RWPE2 (cell line): Measurements from ENCODE around the gene MICOS13.

Experiments
- ATAC-seq: fragments of 200-7000 bp; cut with Tn5 transposase; 3 replicates; pipeline ENCODE4 v1.9.1; 2021; ENCODE audit warnings: low read depth
- DNase-seq: peaks from one replicate; pipeline ENCODE4 v3.0.0-alpha.2; 2020; ENCODE audit warnings: low spot score
- H3K27ac ChIP-seq: fragments of 450-650 bp; 2 replicates; pipeline ENCODE4 v1.5.1; 2017; ENCODE audit warnings: mild to moderate bottlenecking; ENCODE audit not compliant: poor library complexity, severe bottlenecking
- H3K27me3 ChIP-seq: fragments of 250-450 bp; sonication (Bioruptor Pico); 2 replicates; pipeline ENCODE4 v1.5.1; 2021; ENCODE audit warnings: mild to moderate bottlenecking, moderate library complexity; ENCODE audit not compliant: insufficient read depth, poor library complexity, severe bottlenecking
- H3K36me3 ChIP-seq: fragments of 250-450 bp; sonication (Bioruptor Pico); 2 replicates; pipeline ENCODE4 v1.5.1; 2020; ENCODE audit warnings: low read depth, mild to moderate bottlenecking, moderate library complexity
- H3K4me1 ChIP-seq: fragments of 250-450 bp; sonication (Bioruptor Pico); 2 replicates; pipeline ENCODE4 v1.5.1; 2021; ENCODE audit warnings: mild to moderate bottlenecking, moderate library complexity; ENCODE audit not compliant: insufficient read depth, poor library complexity, severe bottlenecking
- H3K4me3 ChIP-seq: fragments of 250-450 bp; sonication (Bioruptor Pico); 2 replicates; pipeline ENCODE4 v1.5.1; 2021; ENCODE audit warnings: mild to moderate bottlenecking, moderate library complexity; ENCODE audit not compliant: severe bottlenecking
- H3K9me3 ChIP-seq: fragments of 250-450 bp; sonication (Bioruptor Pico); 2 replicates; pipeline ENCODE4 v1.5.1; 2021; ENCODE audit warnings: mild to moderate bottlenecking, moderate library complexity; ENCODE audit not compliant: severe bottlenecking
- TF ChIP-seq, protein P1 (sequence below): fragments of 450-650 bp; IDR thresholded peaks from one replicate; pipeline ENCODE4 v1.5.1; 2017; ENCODE audit warnings: mild to moderate bottlenecking, moderate library complexity; ENCODE audit not compliant: poor library complexity, severe bottlenecking

MICOS13 gene

DNA sequence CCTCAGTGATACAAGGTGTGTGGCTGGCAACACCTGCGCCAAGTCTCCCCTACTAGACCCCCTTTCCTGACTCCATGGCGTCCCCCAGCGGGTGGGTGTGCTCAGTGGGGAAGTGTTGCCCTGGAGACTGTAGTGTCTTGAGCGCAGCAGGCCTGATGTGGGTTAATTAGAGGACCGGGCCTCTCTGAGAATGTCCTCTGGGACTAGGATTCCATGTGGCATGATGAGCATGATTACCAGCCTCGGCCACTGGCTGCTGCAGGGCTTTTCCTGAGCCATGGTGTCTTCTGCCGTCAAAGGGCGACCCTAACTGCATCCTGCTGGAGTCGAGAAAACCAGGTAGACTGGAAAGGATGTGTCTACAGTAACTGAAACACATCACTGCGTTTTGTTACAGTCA is 28.1 kb downstream of the MICOS13 start:
- DNase-seq, result no peak
- H3K27me3 ChIP-seq, result no peaks in the 10 kb centered on the region
- no peak overlapping the region for H3K27ac ChIP-seq
- no peaks in the 10 kb centered on the region for H3K9me3 ChIP-seq
- TF ChIP-seq, protein P1, sequence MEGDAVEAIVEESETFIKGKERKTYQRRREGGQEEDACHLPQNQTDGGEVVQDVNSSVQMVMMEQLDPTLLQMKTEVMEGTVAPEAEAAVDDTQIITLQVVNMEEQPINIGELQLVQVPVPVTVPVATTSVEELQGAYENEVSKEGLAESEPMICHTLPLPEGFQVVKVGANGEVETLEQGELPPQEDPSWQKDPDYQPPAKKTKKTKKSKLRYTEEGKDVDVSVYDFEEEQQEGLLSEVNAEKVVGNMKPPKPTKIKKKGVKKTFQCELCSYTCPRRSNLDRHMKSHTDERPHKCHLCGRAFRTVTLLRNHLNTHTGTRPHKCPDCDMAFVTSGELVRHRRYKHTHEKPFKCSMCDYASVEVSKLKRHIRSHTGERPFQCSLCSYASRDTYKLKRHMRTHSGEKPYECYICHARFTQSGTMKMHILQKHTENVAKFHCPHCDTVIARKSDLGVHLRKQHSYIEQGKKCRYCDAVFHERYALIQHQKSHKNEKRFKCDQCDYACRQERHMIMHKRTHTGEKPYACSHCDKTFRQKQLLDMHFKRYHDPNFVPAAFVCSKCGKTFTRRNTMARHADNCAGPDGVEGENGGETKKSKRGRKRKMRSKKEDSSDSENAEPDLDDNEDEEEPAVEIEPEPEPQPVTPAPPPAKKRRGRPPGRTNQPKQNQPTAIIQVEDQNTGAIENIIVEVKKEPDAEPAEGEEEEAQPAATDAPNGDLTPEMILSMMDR, result no peak
- no peak overlapping the region for H3K4me3 ChIP-seq
- no peaks in the 10 kb centered on the region for H3K4me1 ChIP-seq
- H3K36me3 ChIP-seq, result peaks cover 87% of the 10 kb centered on the region
- no peak for ATAC-seq

DNA sequence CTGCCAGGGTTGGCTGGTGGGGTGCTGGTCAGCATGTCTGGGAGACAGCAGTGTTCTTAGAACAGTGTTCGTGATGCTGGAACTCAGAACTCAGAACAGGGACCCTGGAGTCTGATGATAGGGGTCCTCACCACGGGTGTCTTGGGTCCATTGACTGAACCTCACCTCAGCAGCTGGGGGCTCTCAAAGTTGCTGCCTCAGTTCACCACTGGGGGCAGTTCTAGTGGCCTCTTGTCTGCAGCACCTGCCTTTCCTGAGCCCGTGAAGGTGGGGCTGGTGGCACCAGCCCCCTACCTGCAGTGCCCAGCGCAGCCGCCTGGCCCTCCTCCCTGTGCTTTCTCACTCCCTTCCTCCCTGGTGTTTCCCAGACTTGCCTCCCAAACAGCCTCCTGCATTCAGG is 29.0 kb downstream of the MICOS13 start:
- Histone ChIP-seq H3K4me3 (no peak overlapping the region), H3K27ac (no peak overlapping the region), H3K36me3 (peaks cover 89% of the 10 kb centered on the region), H3K27me3 (no peaks in the 10 kb centered on the region), H3K9me3 (no peaks in the 10 kb centered on the region), H3K4me1 (no peaks in the 10 kb centered on the region)
- TF ChIP-seq, protein P1, result no peak
- no peak for ATAC-seq
- no peak for DNase-seq

DNA sequence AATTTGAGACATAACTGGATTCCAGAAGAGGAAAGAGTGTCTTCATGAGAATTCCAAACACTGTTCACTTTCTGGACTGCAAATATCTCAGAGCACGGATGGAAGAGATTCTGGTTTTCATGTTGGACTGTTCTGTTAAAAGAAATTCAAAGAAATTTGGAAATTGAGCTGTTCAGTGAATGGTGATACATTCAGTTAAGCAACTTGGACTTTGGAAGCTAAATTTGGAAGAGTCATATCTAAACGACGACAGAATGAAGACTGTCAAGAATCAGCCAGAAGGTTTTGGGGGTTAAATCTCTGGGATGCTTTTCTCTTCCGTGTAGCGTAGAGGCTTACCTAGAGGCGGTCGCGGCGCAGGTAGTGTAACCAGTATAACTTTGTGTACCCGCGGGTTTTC is 31.9 kb downstream of the MICOS13 start:
- H3K27ac ChIP-seq, result no peak overlapping the region
- H3K4me1 ChIP-seq, result no peaks in the 10 kb centered on the region
- TF ChIP-seq, protein P1, result no peak
- no peak for DNase-seq
- H3K9me3 ChIP-seq, result no peaks in the 10 kb centered on the region
- no peaks in the 10 kb centered on the region for H3K27me3 ChIP-seq
- peaks cover 90% of the 10 kb centered on the region for H3K36me3 ChIP-seq
- no peak overlapping the region for H3K4me3 ChIP-seq
- no peak for ATAC-seq

DNA sequence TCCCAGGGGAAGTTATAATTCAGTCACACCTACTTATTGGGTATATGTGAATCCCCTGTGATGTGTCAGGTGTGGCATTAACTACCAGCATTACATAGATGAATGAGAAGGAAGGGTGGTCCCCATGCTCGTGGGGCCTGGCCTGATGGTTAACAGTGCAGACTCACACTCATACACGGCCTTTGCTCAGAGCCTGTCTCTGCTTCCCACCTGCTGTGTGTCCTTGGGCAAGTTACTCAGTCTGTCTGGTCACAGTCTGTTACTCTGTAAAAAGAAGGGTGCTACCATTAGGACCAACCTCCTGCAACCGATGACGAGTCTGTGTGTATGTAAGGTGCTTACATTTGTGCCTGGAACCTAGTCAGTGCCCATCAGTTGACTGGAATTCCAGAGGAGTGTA is 33.6 kb downstream of the MICOS13 start:
- DNase-seq (no peak), ATAC-seq (no peak)
- no peak overlapping the region for H3K27ac ChIP-seq
- peaks cover 87% of the 10 kb centered on the region for H3K36me3 ChIP-seq
- no peak overlapping the region for H3K4me3 ChIP-seq
- no peaks in the 10 kb centered on the region for H3K27me3 ChIP-seq
- TF ChIP-seq, protein P1, result no peak
- H3K9me3 ChIP-seq, result no peaks in the 10 kb centered on the region
- H3K4me1 ChIP-seq, result no peaks in the 10 kb centered on the region

DNA sequence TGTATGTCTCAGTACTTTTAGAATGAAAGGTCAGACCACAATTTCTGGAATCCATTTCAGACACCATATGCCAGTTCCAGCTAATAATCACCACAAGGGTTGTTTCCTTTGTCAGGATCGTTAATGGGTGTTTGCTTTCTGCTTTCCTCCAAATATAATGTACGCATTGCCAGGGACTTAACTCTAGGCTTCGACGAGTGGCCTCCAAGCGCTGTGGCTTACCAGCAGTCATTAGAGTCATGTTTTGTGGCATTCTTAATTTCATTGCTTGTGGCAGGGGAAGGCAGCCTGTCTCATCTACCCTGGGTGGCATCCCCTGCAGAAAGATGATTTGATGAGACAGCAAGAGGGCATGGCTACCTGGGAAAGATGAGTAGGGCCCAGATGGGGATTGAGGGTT is 34.9 kb downstream of the MICOS13 start:
- Histone ChIP-seq H3K36me3 (peaks cover 80% of the 10 kb centered on the region), H3K27me3 (no peaks in the 10 kb centered on the region), H3K27ac (no peak overlapping the region), H3K4me1 (no peaks in the 10 kb centered on the region), H3K9me3 (no peaks in the 10 kb centered on the region), H3K4me3 (no peak overlapping the region)
- TF ChIP-seq, protein P1, result no peak
- no peak for ATAC-seq
- no peak for DNase-seq
